Gastroesophageal sphincter (tissue), 2 donors: Measurements from ENCODE around the gene NLGN1.

Experiments used
- POLR2A ChIP-seq, 2 donors: fragments of 450-650 bp; IDR thresholded peaks; one replicate each; pipeline ENCODE4 v1.6.1; 2017; ENCODE audit warnings: antibody characterized with exemption in 2 of 2, mild to moderate bottlenecking in 2 of 2, moderate library complexity in 1 of 2
- POLR2AphosphoS5 ChIP-seq: sonication (generic); formaldehyde crosslinking; IDR thresholded peaks from one replicate; pipeline ENCODE4 v1.6.1; 2017; ENCODE audit warnings: antibody characterized with exemption

DNA sequence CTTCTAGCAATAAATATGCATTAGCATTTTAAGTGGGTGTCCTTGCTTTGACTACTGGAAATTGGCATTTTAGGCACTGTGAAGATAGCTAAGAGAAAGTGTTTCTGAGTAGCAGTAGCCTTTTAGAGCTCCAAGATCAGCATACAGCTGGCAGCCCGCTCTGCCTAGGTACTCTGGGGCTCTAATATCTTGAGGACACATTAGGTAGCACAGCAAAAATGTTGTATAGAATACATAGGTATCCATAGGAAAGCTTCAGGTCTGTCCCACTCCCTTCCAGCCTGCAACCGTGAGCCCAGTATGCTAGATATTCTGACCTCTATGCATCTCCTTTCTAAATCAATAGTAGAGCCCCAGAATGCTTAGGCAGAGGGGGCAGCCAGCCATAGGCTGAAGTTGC is 670.5 kb downstream of the NLGN1 start:
- no peak for TF ChIP-seq POLR2A (IDR thresholded peaks at IDR 0.05)
- TF ChIP-seq POLR2AphosphoS5: no peak
